ENCODE measurements around the gene ORC2.
"Not testable (repeated sequence)": the region's sequence is repeated elsewhere in the genome, so short reads cannot be mapped to it uniquely, and the experiment has no call there.

Gene ORC2

DNA sequence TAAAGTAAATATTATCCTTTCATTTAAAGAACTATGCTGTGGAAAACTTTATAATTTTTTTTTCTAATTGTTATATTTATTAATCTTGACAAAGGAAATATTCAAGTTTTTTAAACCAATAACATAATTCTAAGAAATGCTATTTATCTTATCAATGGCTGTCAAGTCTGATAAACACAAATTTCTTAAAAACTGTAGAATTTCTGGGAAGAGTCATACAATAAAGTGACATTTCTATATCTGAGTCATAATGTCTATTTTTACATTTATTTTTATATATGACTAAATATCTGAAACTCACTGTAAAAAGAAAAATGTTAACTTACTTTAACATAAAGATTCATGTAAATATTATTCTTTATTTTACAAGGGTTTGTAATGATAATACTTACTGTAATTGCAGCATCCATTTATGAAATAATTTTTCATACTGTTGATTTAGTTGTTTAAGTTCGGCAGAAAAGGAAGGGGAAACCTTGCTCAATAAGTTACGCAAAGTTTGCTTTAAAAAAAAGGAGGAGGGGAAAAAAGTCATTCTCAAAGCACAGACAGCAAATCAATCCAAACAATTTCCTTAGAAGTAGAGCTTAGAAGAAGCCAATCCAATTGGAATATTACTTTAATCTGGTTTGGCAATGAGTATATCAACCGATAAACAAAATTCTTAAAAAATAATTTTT lies 32.4 kb downstream of the ORC2 start:
- DNase-seq: no peak

DNA sequence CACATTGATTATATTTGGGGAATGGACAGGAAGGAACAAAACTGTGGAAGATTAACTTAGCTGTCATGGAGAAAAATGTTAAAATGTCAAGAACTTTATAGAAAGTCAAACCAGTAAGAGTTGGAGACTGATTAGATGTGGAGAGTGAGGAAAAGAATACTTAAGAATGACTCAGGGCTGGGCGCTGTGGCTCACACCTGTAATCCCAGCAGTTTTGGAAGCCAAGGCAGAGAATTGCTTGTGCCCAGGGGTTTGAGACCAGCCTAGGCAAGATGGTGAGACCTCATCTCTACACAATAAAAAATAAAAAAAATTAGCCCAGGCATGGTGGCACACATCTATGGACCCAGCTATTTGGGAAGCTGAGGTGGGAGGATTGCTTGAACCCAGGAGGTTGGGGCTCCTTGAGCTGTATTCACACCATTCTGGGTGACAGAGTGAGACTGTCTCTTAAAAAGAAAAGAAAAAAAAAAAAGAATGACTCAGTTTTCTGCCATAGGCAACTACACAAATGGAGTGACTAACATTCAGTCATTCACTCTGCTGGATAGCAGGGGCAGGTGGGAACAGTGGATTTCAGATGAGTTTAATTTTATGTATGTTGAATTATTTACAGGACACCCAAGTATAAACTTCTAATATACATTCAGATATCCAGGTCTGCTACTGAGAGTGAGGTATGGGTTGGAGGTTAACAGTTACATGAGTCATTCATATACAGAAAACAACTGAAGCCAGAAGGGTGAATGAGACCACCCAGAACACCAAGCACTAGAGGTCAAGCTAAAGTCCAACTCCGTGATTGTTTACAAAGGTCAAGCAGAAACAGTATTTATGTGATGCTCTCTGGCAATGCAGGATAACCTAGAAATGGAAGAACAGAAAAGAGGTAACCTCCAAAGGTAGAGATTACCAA lies 33.9 kb downstream of the ORC2 start:
- DNase-seq: no peak

DNA sequence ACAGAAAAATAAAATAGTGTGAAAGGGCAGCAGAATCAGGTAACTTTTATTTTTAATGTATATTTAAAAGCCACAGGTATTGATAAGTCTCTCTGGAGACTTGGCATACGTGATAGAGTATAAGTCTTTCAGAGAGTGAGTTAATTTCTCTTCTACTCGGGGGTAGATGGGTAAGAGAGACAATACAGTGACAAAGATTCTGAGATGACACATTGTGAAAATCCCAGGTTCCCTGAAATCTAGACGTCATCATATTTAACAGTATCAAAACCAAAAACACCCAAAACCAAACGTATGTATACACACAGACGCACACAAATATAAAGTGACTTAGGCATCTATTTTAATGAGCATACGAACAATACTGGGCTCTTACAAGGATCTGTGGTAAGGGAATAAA lies 41.0 kb downstream of the ORC2 start:
- DNase-seq: no peak

DNA sequence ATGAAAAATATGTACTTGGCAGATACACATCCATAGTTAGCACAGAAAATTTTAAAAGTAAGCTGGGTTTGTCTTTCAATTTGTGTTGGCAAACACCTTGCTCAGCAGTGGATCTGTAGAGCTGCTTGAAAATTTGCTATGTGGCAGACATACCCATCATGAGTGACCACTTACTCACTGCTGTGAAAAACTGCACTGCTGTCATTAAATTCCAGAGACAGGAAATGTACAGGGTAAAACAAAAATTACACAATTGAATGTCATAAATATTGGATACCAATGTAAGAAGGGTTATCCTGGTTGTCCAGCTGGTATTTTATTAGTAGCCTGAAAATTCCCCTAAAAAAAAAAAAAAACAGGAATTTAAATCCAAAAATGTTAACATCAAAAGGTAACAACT lies 49.8 kb downstream of the ORC2 start:
- no peak for DNase-seq

DNA sequence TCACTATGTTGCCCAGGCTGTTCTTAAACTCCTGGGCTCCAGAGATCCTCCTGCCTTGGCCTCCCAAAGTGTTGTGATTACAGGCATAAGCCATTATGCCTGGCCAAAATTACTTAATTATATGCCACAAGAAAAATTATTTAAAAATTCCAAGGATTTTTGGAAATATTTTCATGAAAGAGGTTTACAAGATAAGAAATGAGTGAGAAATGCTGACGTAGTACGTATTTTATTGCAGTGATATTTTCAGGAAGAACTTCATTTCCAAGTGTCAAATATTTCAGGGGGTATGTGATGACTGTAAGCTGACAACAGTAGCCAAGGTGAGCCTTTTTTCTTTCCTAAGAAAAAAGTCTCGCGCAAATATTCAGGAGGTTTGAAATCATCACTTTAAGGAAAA lies 53.5 kb downstream of the ORC2 start:
- DNase-seq: no peak

DNA sequence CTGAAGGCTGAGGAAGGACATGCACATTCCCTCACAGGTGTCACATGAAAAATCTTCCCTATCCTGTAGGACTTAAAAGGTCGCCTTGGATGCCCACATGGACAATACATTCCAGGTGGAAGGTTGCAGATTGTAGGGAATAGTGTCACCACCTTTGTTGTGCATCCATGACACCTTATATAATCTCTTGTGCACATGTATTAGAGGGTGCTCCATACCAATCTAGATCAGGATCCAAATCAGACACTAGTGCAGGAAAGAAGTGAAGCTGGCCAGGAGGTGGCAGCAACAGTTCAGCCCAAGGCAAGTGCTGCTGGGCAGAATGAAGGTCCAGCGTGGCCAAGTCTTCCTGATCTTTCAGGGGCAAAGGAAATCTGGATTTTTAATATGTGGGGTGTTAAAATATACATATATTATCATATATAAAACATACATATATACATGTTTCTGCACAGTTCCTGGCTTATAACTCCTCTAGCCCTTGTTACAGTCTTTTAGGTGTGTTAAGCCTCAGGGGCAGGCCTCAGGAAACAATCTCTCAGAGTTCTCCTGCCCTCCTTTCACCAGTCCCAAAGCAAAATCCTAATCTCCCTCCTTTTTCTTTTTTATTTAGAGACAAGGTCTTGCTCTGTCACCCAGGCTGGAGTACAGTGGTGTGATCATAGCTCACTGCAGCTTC lies 57.7 kb downstream of the ORC2 start:
- peak; percentile 78 for DNase-seq

DNA sequence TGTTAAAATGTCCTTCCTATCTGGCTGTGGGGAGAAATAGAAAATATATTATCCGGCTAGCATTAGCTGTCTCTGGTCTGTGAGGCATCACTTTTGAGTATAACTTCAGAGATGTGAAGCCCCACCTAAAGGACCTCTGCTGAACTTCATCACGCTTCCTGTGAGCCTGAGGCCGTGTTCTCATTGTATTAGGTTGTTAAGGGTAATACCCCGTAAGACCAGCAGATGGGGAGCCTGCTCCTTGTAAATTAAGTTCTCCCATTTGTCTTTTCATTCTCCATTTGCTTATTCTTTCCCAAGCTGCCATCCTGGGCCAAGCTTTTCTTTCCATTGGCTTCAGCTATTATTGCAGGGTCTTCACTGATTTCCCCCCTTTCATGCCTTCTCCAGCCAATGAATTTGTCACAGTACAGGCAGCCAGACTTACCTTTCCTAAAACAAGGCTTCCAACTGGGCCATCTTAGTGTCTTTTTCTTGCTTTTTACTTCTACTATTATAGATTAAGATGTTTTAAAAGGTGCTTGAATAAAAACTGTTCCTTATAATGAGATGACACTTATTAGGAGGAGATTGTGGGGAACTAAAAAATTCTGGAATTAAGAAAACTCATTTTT lies 61.9 kb downstream of the ORC2 start:
- DNase-seq: peak; percentile 94

DNA sequence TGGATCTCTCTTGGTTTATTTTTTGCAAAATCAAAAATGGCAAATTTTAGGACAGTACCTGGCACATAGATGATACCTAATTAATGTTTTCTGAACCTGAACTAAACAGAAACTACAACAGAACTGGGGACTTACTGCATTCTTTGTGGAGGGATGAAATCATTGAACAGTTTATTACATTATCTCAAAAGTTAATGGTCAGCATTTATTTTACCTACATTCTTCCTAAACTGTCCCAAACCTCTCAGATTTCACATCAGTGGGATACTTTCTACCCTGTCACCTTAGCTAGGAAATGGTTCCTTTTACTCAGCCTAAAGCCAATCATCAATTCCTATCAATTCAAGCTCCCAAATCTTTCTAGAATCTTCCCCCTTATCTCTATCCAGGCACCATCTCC lies 64.0 kb downstream of the ORC2 start:
- no peak for DNase-seq

DNA sequence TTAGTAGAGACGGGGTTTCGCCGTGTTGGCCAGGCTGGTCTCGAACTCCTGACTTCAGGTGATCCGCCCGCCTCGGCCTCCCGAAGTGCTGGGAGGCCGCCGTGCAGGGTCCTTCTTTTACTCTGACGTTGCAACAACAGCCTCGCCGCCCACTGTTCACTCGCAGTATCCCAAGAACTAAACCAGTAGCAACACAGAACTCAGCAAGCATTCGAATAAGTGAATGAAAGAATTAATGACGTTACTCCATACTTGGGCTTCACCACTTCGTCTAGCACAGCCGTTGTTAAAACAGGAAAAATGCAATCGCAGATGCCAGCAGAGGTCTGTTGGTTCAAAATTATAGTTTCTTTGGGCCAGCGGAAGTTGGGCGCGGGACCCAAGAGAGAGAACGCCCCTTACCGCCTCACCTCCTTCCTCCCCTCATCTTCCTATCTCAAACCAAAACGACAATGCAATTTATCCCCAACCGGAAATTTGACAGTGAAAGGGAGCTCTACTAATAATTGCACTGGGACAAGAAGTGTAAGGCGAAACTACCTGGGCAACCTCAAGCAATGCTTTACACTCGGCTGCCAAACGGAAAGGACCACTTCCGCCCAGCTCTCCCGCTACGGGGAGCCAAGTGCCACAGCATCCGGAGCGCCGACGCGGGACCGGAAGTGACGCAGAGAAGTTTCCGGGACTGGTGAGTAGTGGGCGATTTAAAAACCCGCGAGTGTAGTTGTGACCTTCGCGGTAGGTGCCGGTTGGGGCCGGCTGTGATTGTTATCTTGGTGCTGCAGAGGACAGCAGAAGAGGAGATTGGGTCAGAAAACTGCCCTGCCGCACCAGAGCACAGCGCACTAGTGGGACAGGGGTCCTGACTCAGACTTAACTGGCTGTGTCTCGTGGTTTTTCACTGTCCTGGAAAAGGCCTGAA lies 74.5 kb downstream of the ORC2 start, which contains the start of the genes NIF3L1 and PPIL3:
Gene NIF3L1 (plus strand): TSS at position 668 of the 922 bp plus-strand sequence. CDS start 2,573 bp downstream, outside the sequence.
Gene PPIL3 (minus strand): TSS at position 374 of the 922 bp plus-strand sequence. CDS start 1,462 bp downstream, outside the sequence.
- peak; percentile 99 for DNase-seq

DNA sequence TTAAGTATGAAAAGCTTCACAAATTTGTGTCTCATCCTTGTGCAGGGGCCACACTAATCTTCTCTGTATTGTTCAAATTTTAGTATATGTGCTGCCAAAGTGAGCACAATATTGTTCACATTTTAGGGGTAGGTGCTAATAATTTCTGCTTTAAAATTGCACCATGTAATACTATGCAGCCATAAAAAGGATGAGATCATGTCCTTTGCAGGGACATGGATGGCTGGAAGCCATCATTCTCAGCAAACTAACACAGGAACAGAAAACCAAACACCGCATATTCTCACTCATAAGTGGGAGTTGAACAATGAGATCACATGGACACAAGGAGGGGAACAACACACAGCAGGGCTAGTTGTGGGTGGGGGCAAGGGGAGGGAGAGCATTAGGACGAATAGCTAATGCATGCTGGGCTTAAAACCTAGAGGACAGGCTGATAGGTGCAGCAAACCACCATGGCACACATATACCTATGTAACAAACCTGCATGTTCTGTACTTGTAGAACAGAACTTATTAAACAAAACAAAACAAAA lies 81.7 kb downstream of the ORC2 start:
- not testable (repeated sequence) for DNase-seq

DNA sequence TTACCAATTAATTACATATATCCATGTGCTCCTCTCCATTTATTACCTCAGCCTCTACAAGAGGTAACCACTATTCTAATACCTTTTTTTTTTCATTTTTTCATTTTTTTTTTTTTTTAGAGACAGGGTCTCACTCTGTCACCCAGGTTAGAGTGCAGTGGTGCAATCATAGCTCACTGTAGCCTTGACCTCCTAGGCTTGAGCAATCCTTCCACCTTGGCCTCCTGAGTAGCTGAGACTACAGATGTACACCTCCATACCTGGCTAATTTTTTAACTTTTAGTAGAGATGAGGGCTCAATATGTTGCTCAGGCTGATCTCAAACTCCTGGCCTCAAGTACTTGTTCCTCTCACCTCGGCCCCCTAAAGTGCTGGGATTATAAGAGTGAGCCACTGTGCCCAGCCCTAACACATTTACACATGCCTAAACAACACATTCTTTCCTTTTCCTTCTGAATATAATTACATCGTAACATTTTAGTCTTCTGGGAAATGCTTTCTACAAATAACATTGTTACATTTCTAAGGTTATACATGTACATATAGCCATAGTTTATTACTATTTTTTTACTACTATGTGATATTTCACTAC lies 85.1 kb downstream of the ORC2 start:
- DNase-seq: no peak

DNA sequence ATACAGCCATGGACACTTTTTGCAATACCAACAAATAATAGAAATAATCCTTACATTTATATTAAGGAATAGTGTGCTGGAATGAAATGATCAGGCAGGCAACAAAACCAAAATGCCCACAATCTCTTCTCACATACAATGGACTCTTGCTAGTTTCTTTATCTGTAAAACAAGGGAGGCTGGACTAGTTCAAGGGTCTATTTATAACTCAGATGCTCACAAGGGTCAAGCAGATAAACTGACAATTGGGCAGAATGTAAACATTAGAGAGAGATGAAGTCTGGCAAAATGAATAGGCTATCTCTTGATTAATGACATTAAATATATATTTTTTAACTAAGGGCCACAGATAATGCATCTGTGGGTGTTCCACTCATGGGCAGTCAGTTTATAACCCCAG lies 86.0 kb downstream of the ORC2 start:
- DNase-seq: no peak

DNA sequence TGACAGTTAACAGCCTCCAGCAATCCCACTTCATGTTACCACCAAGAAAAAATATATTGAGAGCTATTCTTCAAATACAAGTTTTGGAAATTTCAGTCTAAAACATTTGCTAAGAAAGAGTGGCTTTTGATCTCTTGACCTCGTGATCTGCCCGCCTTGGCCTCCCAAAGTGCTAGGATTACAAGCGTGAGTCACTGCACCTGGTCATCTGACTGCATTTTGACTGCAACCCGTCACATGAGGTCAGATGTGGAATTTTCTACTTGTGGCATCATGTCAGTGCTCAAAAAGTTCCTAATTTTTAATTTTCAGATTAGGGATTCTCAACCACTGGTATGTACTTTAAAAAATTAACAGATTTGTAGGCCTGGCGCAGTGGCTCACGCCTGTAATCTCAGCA lies 89.9 kb downstream of the ORC2 start:
- DNase-seq: no peak

DNA sequence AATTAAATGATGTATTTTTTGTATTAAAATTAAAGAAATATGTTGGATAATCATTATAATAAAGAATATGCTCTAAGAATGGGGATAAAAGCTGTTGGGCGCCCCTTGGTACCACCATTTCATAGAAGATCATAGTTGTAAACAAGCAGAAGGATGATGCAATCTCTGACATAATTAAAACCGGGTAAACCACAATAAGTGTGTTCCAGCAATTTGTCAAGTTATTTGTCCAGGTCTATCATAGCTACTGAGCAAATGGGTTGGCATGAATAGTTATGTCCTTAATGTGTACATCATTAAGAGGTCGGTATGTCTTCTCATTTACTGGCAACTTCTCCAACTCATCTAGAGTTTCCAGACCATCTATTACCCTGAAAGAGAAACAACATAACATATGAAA lies 92.3 kb downstream of the ORC2 start:
- no peak for DNase-seq

DNA sequence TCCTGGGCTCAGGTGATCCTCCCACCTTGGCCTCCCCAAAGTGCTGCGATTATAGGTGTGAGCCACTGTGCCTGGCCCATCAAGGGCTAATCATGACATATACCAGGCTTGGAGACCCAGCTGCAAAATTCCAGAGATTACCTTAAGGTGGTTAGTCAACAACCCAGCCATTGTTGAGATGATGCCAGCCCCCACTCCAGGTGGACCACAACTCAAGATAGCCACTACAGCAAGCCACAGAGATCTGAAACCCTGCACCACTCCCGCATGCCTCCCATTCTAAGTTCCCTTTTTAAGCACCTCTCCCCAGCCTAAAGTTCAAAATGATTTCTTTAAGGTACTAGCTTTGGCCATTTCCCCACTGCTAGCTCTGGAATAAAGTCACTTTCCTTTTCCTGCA lies 94.4 kb downstream of the ORC2 start:
- no peak for DNase-seq

DNA sequence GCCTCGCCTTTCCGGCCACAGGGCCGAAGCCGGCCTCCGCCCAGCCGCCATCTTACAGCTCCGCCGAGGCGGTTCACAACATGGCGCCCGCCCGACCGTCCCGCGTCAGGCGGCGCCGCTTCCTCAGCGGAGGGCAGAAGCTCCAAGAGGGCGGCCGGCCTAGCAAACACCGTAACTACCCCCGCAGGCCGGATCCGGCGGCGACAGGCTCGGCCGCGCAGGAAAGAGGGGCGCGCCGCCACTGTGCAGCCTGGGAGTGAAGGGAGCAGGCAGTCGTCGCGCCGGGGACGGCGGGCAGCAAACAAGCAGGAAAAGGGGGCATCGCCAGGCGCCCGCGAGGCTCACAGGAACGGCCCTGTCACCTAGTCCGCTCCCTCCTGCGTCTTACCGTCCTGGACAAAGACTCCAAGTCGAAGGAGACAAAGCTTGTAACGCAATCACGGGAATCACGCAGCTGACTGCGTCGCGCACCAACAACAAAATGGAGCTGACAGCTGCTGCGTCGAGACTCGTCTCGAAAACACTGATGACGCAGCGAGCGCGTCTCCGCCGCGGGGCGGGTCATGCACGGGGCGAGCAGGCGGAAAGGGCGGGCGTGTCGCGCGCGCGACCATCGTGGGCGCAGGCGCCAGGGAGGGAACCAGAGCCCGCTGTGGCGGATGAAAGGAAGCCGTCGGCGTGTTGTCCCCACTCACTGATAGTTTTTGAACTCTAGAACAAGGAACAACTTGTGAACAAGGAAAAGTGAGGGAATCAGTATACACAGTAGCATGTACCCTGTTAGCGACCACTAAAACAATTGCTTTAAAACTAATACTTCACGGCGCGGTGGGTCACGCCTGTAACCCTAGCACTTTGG lies 99.1 kb downstream of the ORC2 start, which contains the start of gene CLK1:
Gene CLK1 (minus strand): TSS at position 483 of the 859 bp plus-strand sequence. CDS start 2,796 bp downstream, outside the sequence.
- peak; percentile 97 for DNase-seq

DNA sequence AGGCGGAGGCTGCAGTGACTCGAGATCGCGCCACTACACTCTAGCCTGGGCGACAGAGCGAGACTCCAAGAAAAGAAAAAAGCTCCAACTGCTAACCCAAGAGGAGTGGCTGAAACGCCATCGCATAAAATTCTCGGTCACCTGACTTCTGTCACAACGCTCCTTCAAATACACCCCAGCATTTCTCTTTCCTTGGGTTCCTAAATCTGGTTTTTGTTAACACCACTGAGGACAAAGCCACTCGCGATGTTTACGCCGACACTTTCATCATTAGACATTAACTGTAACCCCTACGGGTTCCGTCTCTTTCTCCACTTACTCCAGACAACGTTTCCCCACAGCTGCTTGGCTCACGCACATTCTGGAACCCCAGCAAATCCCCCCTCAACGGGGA lies 99.7 kb downstream of the ORC2 start:
- DNase-seq: peak; percentile 45

DNA sequence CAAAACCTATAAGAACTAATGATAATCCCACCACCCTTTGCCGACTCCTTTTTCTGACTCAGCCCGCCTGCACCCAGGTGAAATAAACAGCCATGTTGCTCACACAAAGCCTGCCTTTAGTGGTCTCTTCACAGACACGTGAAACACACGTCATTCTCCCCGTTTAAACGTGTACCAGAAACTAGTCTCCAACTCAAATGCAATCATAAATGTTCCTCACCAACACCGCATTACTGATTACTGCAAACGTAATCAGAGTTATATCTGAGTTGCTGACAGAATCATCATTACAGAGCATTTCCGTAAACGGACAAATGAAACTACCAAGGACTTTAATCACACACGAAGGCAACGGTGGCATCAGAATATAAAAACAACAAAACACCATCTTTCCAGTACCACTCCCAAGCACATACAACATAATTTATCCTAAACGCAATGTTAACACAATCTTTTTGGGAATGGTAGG lies 100.9 kb downstream of the ORC2 start:
- DNase-seq: peak; percentile 62

DNA sequence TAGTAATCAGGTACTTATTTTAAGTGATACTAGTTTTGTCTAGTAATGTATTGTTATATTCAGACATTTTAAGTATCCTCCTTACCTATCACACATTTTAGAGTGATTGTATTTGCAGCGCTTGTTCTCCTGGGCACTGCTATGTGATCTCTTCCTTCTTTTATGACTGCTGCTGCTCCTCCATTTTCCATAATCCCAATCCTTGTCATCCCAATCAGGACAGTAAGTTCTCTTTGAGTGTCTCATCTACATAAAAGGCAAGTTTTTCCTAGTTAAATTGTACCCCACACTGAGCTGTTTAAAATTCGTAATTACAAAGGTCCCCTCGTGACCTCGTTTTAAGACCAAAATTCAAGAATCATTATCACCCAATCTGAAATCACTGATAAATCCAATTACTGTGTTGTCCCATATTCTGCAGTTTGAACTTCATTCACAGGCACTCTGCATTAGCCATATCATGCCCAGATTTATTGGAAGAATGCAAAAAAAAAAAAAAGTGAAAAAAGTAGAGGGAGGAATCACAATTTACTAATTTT lies 101.8 kb downstream of the ORC2 start:
- peak; percentile 41 for DNase-seq
